ENCODE measurements around the gene DIPK1B. TPM values are rescaled to one million over a fixed set of nuclear protein-coding genes. Genes with fewer than 3 reads are reported as not detected.

DIPK1B gene
- total RNA-seq, 1 experiment from 2014 or later: 26.3 TPM

- no TSS peak for BruUV-seq (replicated peaks)
- Histone ChIP-seq H3K27ac (ENCODE audit: low read length) (no peak overlapping the region), H3K27me3 (ENCODE audit: low read length) (no peaks in the 10 kb centered on the region)
Measured at GRCh38 chr9:136759001-136759400, 46.6 kb downstream of the DIPK1B start.

DNA sequence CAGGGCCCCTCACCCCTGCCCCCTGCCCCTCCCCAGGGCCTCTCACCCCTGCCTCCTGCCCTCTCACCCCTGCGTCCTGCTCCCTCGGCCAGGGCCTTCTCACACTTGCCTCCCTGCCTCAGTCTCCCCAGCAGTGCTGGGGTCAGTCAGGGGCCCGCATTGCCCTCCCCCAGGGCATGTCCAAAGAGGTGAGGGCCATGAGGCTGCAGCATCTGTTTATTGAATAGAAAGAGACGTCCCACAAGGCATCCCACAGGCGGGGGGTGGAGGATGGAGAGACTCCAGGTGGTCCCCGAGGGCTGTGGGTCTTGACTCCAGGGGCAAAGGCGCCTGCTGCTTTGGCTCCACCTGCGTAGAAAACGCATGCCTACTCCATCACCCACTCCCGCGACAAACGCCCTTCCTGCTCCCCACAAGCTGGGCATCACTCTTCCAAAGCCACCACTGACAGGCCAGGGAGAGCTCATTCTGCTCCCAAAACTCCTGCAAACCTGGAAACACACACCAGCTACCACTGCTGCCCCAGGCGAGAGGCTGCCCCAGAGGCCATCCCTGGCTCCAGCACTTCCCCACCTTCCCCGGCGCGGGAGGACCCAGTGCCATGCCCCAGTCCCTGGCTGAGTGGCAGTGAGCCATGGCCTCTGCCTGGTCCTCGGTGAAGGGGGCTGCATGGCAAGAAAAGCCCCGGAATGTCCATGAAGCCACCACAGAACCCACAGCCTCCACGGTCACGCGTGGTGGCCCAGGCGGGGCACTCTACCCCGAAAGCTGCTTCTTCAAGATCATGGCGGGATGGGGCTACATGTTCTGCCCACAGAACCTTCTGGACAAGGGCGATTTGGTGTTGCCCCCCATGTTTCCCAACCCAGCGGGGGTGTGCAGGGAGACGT lies 47.3 kb downstream of the DIPK1B start:
- no peaks in the 10 kb centered on the region for H3K9me3 ChIP-seq (ENCODE audit: low read length)
- no peaks in the 10 kb centered on the region for H3K79me2 ChIP-seq (ENCODE audit: low read length)
- POLR2A ChIA-PET (ENCODE audit: unreplicated experiment): no interaction called here
- no peak for TF ChIP-seq EZH2 (IDR thresholded peaks at IDR 0.05; ENCODE audit: low read length, unreplicated experiment)
- CTCF ChIA-PET: no interaction called here
- no peaks in the 10 kb centered on the region for H3K36me3 ChIP-seq (ENCODE audit: low read depth, low read length)
- no peaks in the 10 kb centered on the region for H4K20me1 ChIP-seq (ENCODE audit: low read length)
- no peaks in the 10 kb centered on the region for H3K9me2 ChIP-seq (replicated peaks; ENCODE audit: low read length)
- no peak overlapping the region for H2AFZ ChIP-seq (ENCODE audit: low read length)
- no peak overlapping the region for H3K4me2 ChIP-seq (ENCODE audit: low read length)
- no peak overlapping the region for H3K4me3 ChIP-seq (ENCODE audit: low read length)
- ATAC-seq: no peak
- H3K9ac ChIP-seq (ENCODE audit: low read length): no peak overlapping the region
- DNase-seq: no peak
- intact Hi-C loops (cut with micrococcal nuclease): no loop called here
- H3K27me3 ChIP-seq (ENCODE audit: low read length): no peaks in the 10 kb centered on the region
- no peaks in the 10 kb centered on the region for H3K4me1 ChIP-seq (ENCODE audit: insufficient read depth, low read length)
- no TSS peak for BruUV-seq (replicated peaks)
- no peaks in the 10 kb centered on the region for H3F3A ChIP-seq (ENCODE audit: low read length, unreplicated experiment)
- H3K27ac ChIP-seq (ENCODE audit: low read length): no peak overlapping the region

More at GRCh38 chr9:136759001-136759400, 46.6 kb downstream of the DIPK1B start:
- no peaks in the 10 kb centered on the region for H4K20me1 ChIP-seq (ENCODE audit: low read length)
- no peaks in the 10 kb centered on the region for H3K9me3 ChIP-seq (ENCODE audit: low read length)
- H3K9me2 ChIP-seq (replicated peaks; ENCODE audit: low read length): no peaks in the 10 kb centered on the region
- no peak overlapping the region for H2AFZ ChIP-seq (ENCODE audit: low read length)
- no peak overlapping the region for H3K4me2 ChIP-seq (ENCODE audit: low read length)
- TF ChIP-seq EZH2phosphoT487 (IDR thresholded peaks at IDR 0.05; ENCODE audit: borderline replicate concordance, low read length) (no peak), EZH2 (IDR thresholded peaks at IDR 0.05; ENCODE audit: low read length, unreplicated experiment) (no peak)
- TF ChIP-seq, protein P1, sequence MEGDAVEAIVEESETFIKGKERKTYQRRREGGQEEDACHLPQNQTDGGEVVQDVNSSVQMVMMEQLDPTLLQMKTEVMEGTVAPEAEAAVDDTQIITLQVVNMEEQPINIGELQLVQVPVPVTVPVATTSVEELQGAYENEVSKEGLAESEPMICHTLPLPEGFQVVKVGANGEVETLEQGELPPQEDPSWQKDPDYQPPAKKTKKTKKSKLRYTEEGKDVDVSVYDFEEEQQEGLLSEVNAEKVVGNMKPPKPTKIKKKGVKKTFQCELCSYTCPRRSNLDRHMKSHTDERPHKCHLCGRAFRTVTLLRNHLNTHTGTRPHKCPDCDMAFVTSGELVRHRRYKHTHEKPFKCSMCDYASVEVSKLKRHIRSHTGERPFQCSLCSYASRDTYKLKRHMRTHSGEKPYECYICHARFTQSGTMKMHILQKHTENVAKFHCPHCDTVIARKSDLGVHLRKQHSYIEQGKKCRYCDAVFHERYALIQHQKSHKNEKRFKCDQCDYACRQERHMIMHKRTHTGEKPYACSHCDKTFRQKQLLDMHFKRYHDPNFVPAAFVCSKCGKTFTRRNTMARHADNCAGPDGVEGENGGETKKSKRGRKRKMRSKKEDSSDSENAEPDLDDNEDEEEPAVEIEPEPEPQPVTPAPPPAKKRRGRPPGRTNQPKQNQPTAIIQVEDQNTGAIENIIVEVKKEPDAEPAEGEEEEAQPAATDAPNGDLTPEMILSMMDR (conservative IDR thresholded peaks at IDR 0.05; ENCODE audit: low read depth, low read length): no peak
- ChIA-PET POLR2A (ENCODE audit: unreplicated experiment) (no interaction called here), CTCF (no interaction called here)
- H3K36me3 ChIP-seq (ENCODE audit: low read depth, low read length): no peaks in the 10 kb centered on the region
- no peak overlapping the region for H3K4me3 ChIP-seq (ENCODE audit: low read length)
- no peak overlapping the region for H3K9ac ChIP-seq (ENCODE audit: low read length)
- no peaks in the 10 kb centered on the region for H3F3A ChIP-seq (ENCODE audit: low read length, unreplicated experiment)
- no peak for ATAC-seq
- intact Hi-C loops (cut with micrococcal nuclease): no loop called here
- no peak for DNase-seq
- no peaks in the 10 kb centered on the region for H3K4me1 ChIP-seq (ENCODE audit: insufficient read depth, low read length)
- H3K79me2 ChIP-seq (ENCODE audit: low read length): no peaks in the 10 kb centered on the region

DNA sequence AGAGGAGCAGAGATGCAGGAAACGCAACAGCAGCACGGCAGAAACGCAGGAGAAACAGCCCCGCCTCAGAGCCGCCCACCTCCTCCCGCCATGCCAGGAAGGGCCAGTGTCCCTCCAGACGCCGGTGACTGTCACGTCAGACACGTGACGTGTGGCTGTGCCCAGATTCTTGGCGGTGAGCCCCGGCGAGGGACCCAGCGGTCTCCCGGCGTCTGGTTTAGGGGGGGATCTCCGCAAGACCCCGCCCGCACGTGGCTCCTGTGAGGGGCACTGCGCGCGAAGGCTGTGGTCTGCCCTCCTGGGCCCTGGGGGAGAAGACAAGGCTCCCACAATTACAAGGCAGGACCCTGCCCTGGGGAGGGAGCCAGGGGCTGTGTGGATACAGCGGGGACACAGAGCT lies 48.1 kb downstream of the DIPK1B start:
- no peaks in the 10 kb centered on the region for H3K9me2 ChIP-seq (replicated peaks; ENCODE audit: low read length)
- H3K36me3 ChIP-seq (ENCODE audit: low read depth, low read length): no peaks in the 10 kb centered on the region
- intact Hi-C loops (cut with micrococcal nuclease): no loop called here
- no peak; the same call in 1 of the 2 replicates for ATAC-seq
- TF ChIP-seq EZH2 (IDR thresholded peaks at IDR 0.05; ENCODE audit: low read length, unreplicated experiment) (no peak), EZH2phosphoT487 (IDR thresholded peaks at IDR 0.05; ENCODE audit: borderline replicate concordance, low read length) (no peak)
- TF ChIP-seq, protein P1 (conservative IDR thresholded peaks at IDR 0.05; ENCODE audit: low read depth, low read length): no peak
- no peaks in the 10 kb centered on the region for H3K4me1 ChIP-seq (ENCODE audit: insufficient read depth, low read length)
- DNase-seq: no peak
- no peak overlapping the region for H3K27ac ChIP-seq (ENCODE audit: low read length)
- no peaks in the 10 kb centered on the region for H4K20me1 ChIP-seq (ENCODE audit: low read length)
- no peaks in the 10 kb centered on the region for H3F3A ChIP-seq (ENCODE audit: low read length, unreplicated experiment)
- H3K27me3 ChIP-seq (ENCODE audit: low read length): no peaks in the 10 kb centered on the region
- H3K79me2 ChIP-seq (ENCODE audit: low read length): no peaks in the 10 kb centered on the region
- POLR2A ChIA-PET (ENCODE audit: unreplicated experiment): no interaction called here
- H3K9ac ChIP-seq (ENCODE audit: low read length): no peak overlapping the region
- no peaks in the 10 kb centered on the region for H3K9me3 ChIP-seq (ENCODE audit: low read length)
- H3K4me2 ChIP-seq (ENCODE audit: low read length): no peak overlapping the region
- no peak overlapping the region for H3K4me3 ChIP-seq (ENCODE audit: low read length)
- no TSS peak for BruUV-seq (replicated peaks)
- H2AFZ ChIP-seq (ENCODE audit: low read length): no peak overlapping the region
- CTCF ChIA-PET: no interaction called here
